Ascending aorta (tissue), 2 donors: Measurements from ENCODE around the gene SPRED2. TPM values are rescaled to one million over a fixed set of nuclear protein-coding genes. Genes with fewer than 3 reads are reported as not detected.
A peak's percentile ranks its signal among the peaks of the same experiment; 100 is the strongest.

Experiments used
- DNase-seq, 2 donors: peaks; one replicate each; pipeline ENCODE4 v3.0.0-alpha.2; 2019; ENCODE audit warnings: low spot score in 2 of 2
- H3K27ac ChIP-seq, 2 donors: fragments of 200-600 bp; sonication (generic); one replicate each; pipeline ENCODE4 v1.5.1; 2016 to 2017; ENCODE audit warnings: mild to moderate bottlenecking in 1 of 2
- H3K27me3 ChIP-seq: fragments of 200-600 bp; sonication (generic); one replicate; pipeline ENCODE4 v1.5.1; 2017
- H3K36me3 ChIP-seq, 2 donors: fragments of 200-600 bp; sonication (generic); one replicate each; pipeline ENCODE4 v1.5.1; 2016
- H3K4me1 ChIP-seq, 2 donors: fragments of 200-600 bp; sonication (generic); one replicate each; pipeline ENCODE4 v1.5.1; 2016 to 2017; ENCODE audit warnings: mild to moderate bottlenecking in 1 of 2
- H3K4me3 ChIP-seq, 2 donors: fragments of 200-600 bp; sonication (generic); one replicate each; pipeline ENCODE4 v1.5.1; 2016 to 2017; ENCODE audit warnings: mild to moderate bottlenecking in 1 of 2
- H3K9me3 ChIP-seq, 2 donors: fragments of 200-600 bp; sonication (generic); one replicate each; pipeline ENCODE4 v1.5.1; 2016
- CTCF ChIP-seq, 3 experiments: fragments of 200-600 bp in 2 of 3; fragments of 450-650 bp in 1 of 3; sonication (generic) in 2 of 3; IDR thresholded peaks; one replicate each; pipeline ENCODE4 v1.5.1; 2016 to 2019; ENCODE audit warnings: antibody characterized with exemption in 3 of 3, mild to moderate bottlenecking in 1 of 3, moderate library complexity in 1 of 3
- intact Hi-C: fragments of 100-400 bp; cut with DNase I; formaldehyde crosslinking; loops from one replicate; pipeline ENCODE4 v1.15.1; 2023
- total RNA-seq: library from RNA; depleted of rRNA; stranded (reverse); fragments of >200 nt; gene quantifications from one replicate; pipeline ENCODE4 v1.1.0, GENCODE V29; 2016

Gene SPRED2
- total RNA-seq, 1 donor from 2014 or later = 18.5 TPM

- Histone ChIP-seq H3K27ac (no peak overlapping the region), H3K27me3 (no peaks in the 10 kb centered on the region), H3K36me3 (no peaks in the 10 kb centered on the region), H3K4me3 (no peak overlapping the region), H3K9me3 (no peaks in the 10 kb centered on the region), H3K4me1 (peaks cover 3 to 12% of the 10 kb centered on the region in 2 donors)
- no peak for TF ChIP-seq CTCF (IDR thresholded peaks at IDR 0.05)
- intact Hi-C loops = no loop called here
- DNase-seq = no peak
Observed at GRCh38 chr2:65403529-65403915, 28.9 kb downstream of the SPRED2 start.

GRCh38 chr2:65402780-65403528 lies 29.4 kb downstream of the SPRED2 start:
- Histone ChIP-seq H3K27ac (no peak overlapping the region), H3K4me3 (no peak overlapping the region), H3K4me1 (peaks cover 3 to 14% of the 10 kb centered on the region in 2 donors), H3K9me3 (no peaks in the 10 kb centered on the region), H3K27me3 (no peaks in the 10 kb centered on the region), H3K36me3 (no peaks in the 10 kb centered on the region)
- DNase-seq = no peak
- no peak for TF ChIP-seq CTCF (IDR thresholded peaks at IDR 0.05)
- intact Hi-C loops = no loop called here

- H3K27me3 ChIP-seq = no peaks in the 10 kb centered on the region
- intact Hi-C loops = no loop called here
- H3K4me1 ChIP-seq = peaks cover under 1 to 19% of the 10 kb centered on the region in 2 donors
- H3K27ac ChIP-seq = no peak overlapping the region
- H3K4me3 ChIP-seq = no peak overlapping the region
- H3K9me3 ChIP-seq = no peaks in the 10 kb centered on the region
- no peak for TF ChIP-seq CTCF (IDR thresholded peaks at IDR 0.05)
- H3K36me3 ChIP-seq = no peaks in the 10 kb centered on the region
- no peak for DNase-seq
Observed at GRCh38 chr2:65402323-65402722, 30.1 kb downstream of the SPRED2 start.

GRCh38 chr2:65397122-65397521 lies 35.3 kb downstream of the SPRED2 start:
- H3K27me3 ChIP-seq = no peaks in the 10 kb centered on the region
- peak overlapping the region; percentile 68 to 71 for H3K27ac ChIP-seq
- peaks cover 0 to 33% of the 10 kb centered on the region in 2 donors for H3K4me1 ChIP-seq
- no peak for DNase-seq
- no peak overlapping the region for H3K4me3 ChIP-seq
- H3K9me3 ChIP-seq = no peaks in the 10 kb centered on the region
- intact Hi-C loops = loop anchor here (2.0 kb wide), 1 partner anchor 34 kb away; no protein-coding TSS in a partner anchor
- no peaks in the 10 kb centered on the region for H3K36me3 ChIP-seq
- no peak for TF ChIP-seq CTCF (IDR thresholded peaks at IDR 0.05)

- no peaks in the 10 kb centered on the region for H3K9me3 ChIP-seq
- intact Hi-C loops = loop anchor here (2.0 kb wide), 1 partner anchor 34 kb away; no protein-coding TSS in a partner anchor
- peak overlapping the region; percentile 68 to 71 for H3K27ac ChIP-seq
- TF ChIP-seq CTCF (IDR thresholded peaks at IDR 0.05) = no peak
- H3K36me3 ChIP-seq = no peaks in the 10 kb centered on the region
- H3K4me3 ChIP-seq = peak overlapping the region in 1 of 2 donors; percentile 12
- DNase-seq = peak in 1 of 2 donors; percentile 78
- H3K27me3 ChIP-seq = no peaks in the 10 kb centered on the region
- peaks cover 0 to 33% of the 10 kb centered on the region in 2 donors for H3K4me1 ChIP-seq
Observed at GRCh38 chr2:65396348-65397026, 35.9 kb downstream of the SPRED2 start.
